NCI-H460 (cell line): Measurements from ENCODE around the gene ZFAND3. TPM values are rescaled to one million over a fixed set of nuclear protein-coding genes. Genes with fewer than 3 reads are reported as not detected.
"Not testable (repeated sequence)": the region's sequence is repeated elsewhere in the genome, so short reads cannot be mapped to it uniquely, and the experiment has no call there.

Source experiments
- DNase-seq: peaks from one replicate; pipeline ENCODE4 v3.0.0-alpha.2; 2016; ENCODE audit warnings: low read depth; ENCODE audit errors: extremely low read depth
- total RNA-seq: library from RNA; depleted of rRNA; stranded (reverse); fragments of >200 nt; shearing (Covaris generic); gene quantifications from 2 replicates; pipeline ENCODE4 v1.2.3, GENCODE V29; 2014

Gene ZFAND3
- total RNA-seq, 1 experiment from 2014 or later: 14.7 TPM

- DNase-seq: no peak
Observed at GRCh38 chr6:38033442-38033982, 214.0 kb downstream of the ZFAND3 start.

- no peak for DNase-seq
Observed at GRCh38 chr6:38034274-38034914, 214.9 kb downstream of the ZFAND3 start.

- DNase-seq: no peak
Observed at GRCh38 chr6:38035478-38035877, 216.0 kb downstream of the ZFAND3 start.

- no peak for DNase-seq
Observed at GRCh38 chr6:38039502-38039901, 220.0 kb downstream of the ZFAND3 start.

GRCh38 chr6:38040254-38040653 lies 220.7 kb downstream of the ZFAND3 start:
- DNase-seq: no peak

GRCh38 chr6:38043259-38043753 lies 223.8 kb downstream of the ZFAND3 start:
- no peak for DNase-seq

GRCh38 chr6:38045701-38046305 lies 226.3 kb downstream of the ZFAND3 start:
- DNase-seq: no peak

- DNase-seq: no peak
Observed at GRCh38 chr6:38047562-38047961, 228.0 kb downstream of the ZFAND3 start.

GRCh38 chr6:38049861-38050397 lies 230.4 kb downstream of the ZFAND3 start:
- DNase-seq: not testable (repeated sequence)

GRCh38 chr6:38051819-38052434 lies 232.4 kb downstream of the ZFAND3 start:
- DNase-seq: no peak

- no peak for DNase-seq
Observed at GRCh38 chr6:38054527-38055202, 235.1 kb downstream of the ZFAND3 start.

- DNase-seq: no peak
Observed at GRCh38 chr6:38055203-38055589, 235.7 kb downstream of the ZFAND3 start.

- no peak for DNase-seq
Observed at GRCh38 chr6:38056361-38056760, 236.8 kb downstream of the ZFAND3 start.

GRCh38 chr6:38057994-38058393 lies 238.5 kb downstream of the ZFAND3 start:
- no peak for DNase-seq

- no peak for DNase-seq
Observed at GRCh38 chr6:38062066-38062465, 242.5 kb downstream of the ZFAND3 start.

GRCh38 chr6:38063973-38064372 lies 244.4 kb downstream of the ZFAND3 start:
- no peak for DNase-seq

- DNase-seq: no peak
Observed at GRCh38 chr6:38064431-38064830, 244.9 kb downstream of the ZFAND3 start.

- no peak for DNase-seq
Observed at GRCh38 chr6:38065734-38066305, 246.3 kb downstream of the ZFAND3 start.

- DNase-seq: no peak
Observed at GRCh38 chr6:38067263-38067980, 247.9 kb downstream of the ZFAND3 start.
